GM20431 (cell line): Measurements from ENCODE around the gene SLC4A1.

Experiments
- in situ Hi-C: fragments of 300-500 bp; cut with MseI, MboI; formaldehyde crosslinking; loops from one replicate; pipeline ENCODE4 v1.15.0; 2020; ENCODE audit warnings: low sequenced_read_pairs; ENCODE audit not compliant: unreplicated experiment

SLC4A1 gene

DNA sequence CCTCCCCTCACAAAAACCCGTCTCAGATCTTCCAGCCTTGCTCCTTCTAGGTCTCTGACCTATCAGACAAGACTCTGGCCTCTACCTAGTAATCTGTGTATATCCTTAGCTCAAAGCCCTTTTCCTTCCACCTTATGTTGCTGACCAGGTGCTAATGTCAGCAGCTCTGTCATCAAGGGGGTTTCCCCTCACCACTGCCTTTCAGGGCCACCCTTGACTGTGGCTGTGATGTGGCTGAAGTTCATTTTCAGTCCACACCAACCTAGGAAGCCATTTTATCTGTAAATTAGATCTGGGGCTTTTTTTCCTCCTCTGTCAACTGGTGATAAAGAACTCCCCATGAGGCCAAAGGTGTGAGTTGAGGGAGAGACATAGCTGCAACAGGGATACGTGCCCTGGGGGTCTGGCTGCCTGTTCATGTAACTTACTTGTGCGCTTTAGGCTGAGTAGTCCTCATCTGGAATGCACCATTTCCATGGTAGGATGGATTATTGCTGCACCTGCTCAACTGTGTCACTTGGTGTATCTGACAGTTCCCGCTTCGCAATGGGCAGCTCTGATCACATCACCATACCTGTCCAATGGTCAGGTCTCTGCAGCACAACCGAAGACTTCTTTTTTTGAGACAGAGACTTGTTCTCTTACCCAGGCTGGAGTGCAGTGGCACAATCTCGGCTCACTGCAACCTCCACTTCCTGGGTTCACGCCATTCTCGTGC lies 25.7 kb upstream of the SLC4A1 start:
- in situ Hi-C loops: no loop called here

DNA sequence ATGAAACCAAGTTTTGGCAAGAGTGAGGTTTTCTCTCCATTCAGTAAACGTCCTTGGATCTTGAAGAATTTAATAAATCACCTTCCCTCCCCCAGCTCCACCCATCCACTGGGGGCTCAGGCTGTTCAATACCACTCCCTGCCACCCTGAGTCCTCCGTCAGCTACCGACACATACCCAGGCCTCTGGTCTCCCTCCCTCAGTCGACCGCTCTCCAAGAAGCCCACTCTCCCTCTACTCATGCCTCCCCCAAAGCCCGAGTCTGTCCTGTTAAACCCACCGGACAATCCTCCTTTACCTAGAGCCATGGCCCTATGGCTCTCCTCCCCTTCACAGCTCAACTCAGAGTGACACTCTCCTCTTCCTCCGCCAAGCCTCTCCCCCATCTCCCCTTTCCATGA lies 19.7 kb upstream of the SLC4A1 start:
- in situ Hi-C loops: no loop called here

DNA sequence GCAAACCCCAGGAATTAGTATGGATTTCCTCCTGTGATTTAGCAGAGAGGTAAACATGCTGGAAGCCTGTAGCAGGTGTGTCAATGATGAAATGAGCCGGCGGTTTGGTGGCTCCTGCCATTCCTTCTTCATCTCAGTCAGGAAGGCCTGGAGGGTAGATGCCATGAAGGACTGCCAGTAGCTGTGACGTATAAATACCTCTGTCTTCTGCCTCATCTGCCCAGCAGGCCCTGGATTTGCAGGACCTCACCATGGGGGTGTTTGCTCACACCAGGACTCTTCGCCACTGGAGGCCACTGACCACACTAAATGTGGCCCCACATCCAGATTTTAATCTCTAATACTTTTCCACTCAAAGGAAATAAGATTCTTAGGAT lies 16.1 kb upstream of the SLC4A1 start:
- in situ Hi-C loops: no loop called here

DNA sequence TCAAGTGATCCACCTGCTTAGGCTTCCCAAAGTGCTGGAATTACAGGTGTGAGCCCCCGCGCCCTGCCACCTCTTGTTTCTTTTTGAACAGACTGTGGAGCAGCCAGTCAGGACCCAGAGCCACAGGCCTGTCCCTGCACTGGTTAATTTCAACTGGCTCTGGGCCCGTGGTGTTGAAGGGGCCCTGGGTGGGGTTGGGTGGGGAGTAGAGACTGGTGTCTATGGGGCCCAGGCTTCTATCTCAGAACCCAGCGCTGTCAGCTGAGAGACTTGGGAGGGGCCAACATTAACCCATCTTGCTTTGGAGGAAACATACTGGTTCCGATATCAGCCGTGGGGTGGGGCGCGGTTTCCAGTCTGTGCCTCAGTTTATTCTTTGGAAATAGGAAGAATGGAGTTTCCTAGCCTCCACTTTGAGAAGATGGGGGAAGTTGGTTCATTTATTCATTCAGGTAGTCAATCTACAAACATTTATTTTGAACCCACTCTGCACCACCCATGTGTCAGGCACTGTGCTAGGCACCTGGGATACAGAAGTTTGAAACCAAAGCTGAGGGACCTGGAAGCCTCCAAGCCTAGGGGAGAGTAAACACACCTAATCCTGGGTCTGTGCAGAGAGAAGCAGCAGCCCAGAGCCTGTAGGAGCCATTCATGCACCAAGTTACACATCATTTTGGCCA lies 15.5 kb upstream of the SLC4A1 start:
- in situ Hi-C loops: no loop called here

DNA sequence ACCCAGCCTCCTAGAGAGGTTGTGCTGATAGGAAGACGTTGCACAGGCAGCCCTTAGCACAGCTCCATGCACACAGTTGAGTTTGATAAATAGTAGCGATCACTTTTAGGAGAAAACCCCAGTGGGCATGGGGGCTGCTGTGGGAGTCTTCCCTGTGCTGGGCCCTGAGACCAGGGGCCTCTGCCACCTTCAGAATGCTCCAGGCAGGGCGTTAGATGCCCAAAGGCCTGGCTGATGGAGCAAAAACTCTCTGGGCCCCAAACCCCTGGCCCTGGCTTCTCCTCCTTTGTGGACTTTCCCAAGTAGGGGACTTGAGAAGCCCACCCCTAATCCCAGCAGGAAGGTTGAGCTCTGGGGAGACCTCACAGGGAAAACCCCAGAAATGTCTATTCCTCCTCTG lies 14.3 kb upstream of the SLC4A1 start:
- in situ Hi-C loops: no loop called here

DNA sequence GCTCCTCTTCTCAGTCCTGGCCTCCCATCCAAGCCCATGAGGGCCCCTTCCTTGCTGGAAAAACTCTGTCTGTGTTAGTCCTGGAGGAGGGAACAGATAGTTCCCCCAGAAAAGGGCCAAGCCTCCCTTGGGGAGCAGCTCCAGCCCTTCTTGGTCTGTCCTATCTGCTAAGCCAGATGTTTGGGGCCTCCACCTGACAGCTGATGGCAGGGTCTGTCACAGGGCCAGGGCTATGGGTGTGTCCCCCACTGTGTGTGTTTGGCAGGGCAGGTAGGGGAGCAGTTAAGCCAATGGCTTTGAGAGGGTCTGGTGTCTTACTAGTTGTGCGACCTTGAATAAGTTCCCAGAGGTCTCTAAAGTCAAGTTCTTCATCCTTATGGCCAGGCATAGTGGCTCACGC lies 13.6 kb upstream of the SLC4A1 start:
- in situ Hi-C loops: no loop called here

DNA sequence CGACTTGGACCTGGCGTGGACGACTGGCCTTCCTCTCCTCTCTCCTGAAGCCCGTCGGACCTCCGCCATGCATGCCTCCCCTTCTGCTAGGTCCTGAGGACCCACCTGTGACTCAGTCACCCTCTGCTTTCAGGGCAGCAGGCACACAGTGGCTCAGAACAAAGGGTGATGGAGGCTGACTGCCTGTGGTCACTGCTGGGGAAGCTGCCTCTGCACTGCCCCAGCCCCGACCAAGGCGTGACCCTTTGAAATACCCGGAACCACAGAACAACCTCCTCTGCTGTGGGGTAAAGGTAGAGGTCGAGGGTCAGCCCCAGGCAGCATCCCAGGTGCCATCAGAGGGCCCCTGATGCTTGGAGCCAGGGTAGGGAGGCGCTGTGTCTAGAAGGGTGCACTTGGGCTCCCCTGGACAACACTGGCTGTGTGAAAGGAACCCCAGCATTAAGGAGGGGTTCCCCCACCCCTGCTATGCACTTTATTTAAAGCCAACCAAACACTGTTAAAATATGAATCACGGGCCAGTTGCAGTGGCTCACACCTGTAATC lies 12.5 kb upstream of the SLC4A1 start:
- in situ Hi-C loops: no loop called here

DNA sequence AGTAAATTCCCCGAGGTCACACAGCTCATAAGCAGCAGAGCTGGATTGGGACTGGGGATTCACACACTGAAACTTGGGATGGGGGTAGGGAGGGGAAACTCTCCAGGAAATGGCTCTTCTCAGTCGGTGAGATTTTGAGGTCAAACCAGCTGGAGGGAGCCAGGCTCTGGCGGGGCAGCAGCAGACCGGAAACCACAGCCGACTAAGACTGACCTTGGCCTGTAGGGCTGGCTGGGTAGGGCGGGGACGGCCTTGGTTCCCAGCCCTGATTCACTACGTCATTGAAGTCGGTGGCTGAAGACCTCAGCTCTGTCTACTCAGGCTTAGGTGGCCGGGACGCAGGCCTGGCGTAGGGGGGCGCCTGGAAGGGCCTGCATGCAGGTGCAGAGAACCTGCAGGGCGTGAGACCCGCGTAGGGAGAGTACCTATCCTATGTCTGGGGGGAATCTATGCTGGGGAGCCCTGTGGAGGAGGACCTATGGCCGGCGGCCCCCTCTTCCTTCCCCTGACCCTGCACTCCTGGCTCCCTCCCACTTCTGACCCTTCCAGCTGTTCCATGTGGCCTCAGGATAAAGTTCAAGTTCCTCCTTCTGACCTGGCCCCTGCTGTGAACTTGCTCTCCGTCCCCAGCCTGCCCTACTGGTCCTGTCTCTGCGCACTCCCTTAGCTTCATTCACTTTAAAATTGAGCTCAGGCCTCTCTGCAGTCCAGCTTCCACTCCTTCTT lies 11.9 kb upstream of the SLC4A1 start:
- in situ Hi-C loops: no loop called here

DNA sequence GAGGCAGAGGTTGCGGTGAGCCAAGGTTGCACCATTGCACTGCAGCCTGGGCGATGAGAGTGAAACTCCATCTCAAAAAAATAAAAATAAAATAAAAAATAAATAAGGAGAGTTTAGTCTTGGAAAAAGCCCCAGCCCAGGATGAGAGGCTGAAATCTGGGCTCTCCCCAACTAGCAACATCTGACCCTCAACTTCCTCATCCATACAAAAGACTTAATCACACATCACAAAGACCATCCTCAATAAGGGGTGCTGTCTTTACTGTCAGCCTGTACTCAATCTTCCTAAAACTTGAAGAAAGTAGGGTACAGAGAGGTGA lies 11.4 kb upstream of the SLC4A1 start:
- in situ Hi-C loops: no loop called here

DNA sequence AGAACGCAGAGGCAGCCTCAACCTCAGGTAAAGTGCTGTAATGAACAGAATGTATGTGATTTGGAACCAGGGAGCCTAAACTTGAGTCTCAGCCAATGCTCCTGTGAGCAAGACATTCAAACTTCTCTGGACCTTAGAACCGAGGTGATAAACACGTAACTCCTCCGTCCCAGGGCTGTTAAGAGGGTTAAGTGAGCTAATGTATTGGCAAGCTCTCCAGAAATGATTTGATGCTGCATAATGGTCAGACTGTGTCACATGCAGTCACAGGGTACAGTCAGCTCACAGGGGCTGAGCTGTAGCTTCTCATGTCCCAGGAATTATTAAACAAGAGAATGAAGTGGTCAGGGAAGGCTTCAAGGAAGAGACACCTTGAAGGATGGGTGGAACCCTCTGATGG lies 10.0 kb upstream of the SLC4A1 start:
- in situ Hi-C loops: no loop called here

DNA sequence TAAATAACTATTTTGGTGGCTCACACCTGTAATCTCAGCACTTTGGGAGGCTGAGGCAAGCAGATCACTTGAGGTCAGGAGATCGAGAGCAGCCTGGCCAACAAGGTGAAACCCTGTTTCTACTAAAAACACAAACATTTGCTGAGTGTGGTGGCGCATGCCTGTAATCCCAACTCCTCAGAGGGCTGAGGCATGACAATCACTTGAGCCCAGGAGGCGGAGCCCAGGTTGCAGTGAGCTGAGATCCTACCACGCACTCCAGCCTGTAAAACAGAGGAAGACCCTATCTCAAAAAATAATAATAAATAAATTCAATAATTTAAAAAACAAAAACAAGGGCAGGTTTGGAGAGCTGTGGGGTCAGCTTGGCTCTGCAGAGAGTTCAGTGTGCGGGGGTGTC lies 5.7 kb upstream of the SLC4A1 start:
- in situ Hi-C loops: no loop called here

DNA sequence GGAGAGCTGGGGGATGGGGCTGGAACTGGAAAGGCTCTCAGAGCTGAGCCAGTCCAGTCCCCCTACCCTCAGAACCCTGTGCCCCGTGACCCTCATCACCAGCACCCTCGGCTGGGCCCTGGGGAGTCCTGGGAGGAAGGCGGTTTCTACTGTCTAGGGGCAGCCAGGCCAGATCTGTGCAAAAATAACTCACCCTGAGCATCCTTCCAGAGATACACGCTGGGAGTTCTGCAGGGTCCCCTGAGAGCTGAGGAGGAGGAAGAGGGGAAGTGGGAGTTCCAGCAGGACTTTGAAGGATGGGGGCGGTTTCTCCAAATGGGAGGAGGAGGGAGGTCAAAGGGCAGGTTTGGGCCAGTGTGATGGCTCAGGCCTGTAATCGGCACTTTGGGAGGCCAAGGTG lies 5.0 kb upstream of the SLC4A1 start:
- in situ Hi-C loops: no loop called here

DNA sequence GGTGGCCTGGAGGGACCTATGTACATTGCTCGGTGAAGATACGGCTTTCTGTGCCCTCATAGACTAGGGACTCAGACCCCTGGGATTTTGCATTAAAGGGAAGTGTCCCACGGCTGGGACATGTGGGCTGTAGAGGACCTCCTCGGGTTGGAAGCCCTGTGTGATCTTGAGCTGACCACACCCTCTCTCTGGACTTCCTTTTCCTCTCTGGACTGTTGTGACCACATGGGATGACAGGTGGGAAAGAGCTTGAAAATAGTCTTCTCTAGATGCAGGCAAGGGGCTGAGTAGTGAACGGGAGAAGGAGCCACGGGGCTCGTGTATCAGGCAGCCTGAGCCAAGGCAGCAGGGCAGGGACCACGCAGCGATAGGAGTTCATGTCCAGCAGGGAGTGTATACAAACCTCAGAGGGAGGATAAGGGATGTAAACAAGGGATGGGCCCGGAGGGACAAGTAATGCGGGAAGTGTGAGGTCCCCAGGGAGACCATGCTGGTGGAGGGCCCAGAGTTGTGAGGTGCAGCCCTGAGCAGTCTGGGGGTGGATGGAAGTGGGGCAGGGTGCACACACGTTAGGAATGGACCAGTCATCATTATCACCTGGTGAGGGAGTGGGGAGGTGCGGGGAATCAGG lies 4.5 kb upstream of the SLC4A1 start:
- in situ Hi-C loops: no loop called here

DNA sequence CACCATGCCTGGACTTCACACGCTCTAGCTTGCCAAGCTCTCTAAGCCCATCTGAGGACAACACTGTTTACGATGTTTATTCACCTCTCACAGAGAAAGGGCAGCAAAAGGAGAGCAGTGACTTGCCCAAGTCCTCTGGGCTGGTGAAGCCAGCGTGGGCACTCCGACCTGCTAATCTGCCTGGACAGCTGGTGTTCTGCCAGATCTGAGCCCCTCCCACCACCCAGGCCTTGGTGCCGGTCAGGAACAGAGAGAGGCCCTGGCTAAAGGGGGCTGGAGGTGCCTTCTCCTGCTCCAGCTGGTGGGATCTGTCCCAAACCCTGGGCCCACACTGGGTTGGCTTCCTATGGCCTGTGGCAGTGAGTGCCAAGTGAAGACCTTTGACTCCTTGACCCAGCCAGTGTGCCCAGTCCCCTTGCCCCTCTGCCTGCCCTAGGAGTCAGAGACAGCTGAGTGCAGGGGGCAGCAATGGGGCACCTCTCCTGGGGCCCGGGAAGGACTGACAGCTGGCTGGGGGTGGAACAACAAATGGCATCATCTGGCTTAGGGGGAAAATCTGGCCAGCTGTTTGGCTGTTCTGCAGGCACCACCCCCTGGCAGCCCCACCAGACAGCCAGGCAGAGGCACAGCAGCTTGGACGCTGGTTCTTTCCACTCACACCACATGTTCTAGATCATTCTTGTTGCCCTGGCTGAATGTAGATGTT lies 1.8 kb upstream of the SLC4A1 start:
- in situ Hi-C loops: no loop called here

DNA sequence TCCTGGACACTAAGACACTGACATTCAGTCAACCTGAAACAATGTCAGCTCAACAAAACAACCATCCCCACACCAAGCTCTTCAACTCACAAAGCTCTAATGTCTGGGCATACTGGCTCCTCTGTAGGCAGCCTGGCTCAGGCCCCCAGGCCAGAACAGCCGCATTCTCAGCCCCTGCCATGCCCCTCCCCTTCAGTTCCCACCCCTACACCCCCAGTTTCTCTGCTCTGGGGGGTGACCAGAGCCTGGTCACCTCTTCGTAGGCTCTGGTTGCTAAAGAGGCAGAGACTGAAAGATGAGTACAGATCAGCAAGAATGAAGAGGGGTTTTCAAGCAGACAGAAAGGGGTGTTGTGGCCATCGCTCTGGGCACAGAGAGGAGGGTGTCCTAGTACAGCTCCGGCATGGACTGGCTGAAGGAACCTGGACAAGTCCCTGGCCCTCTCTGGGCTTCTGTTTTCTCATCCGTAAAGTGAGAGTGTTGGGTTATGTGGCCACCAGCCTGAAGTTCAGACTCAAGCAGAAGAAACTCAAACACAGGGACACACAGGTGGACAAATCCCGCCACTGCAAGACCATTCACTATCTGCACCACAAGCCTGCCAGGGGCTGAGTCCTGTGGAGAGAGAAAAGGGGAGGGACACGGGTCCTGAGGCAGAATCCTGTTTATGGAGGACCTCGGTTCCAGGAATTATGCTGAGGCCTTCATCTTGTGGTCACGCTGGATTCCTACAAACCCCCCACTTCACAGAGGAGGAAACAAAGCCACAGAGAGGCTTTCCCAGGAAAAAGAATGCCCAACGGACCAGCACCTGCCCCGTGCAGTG lies 987 bp upstream of the SLC4A1 start:
- in situ Hi-C loops: no loop called here

DNA sequence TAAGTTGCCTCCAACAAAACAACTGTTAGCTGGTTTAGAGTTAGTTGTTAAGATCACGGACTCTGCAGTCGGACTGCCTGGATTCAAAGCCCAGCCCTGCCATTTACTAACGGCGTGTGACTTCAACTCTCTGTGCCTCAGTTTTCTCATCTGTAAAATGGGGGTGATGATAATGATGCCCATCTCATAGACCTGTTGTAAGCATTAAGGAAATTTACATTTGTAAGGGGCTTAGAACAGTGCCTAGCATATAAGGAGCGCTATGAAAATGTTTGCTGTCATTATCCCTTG lies 825 bp downstream of the SLC4A1 start:
- in situ Hi-C loops: no loop called here

DNA sequence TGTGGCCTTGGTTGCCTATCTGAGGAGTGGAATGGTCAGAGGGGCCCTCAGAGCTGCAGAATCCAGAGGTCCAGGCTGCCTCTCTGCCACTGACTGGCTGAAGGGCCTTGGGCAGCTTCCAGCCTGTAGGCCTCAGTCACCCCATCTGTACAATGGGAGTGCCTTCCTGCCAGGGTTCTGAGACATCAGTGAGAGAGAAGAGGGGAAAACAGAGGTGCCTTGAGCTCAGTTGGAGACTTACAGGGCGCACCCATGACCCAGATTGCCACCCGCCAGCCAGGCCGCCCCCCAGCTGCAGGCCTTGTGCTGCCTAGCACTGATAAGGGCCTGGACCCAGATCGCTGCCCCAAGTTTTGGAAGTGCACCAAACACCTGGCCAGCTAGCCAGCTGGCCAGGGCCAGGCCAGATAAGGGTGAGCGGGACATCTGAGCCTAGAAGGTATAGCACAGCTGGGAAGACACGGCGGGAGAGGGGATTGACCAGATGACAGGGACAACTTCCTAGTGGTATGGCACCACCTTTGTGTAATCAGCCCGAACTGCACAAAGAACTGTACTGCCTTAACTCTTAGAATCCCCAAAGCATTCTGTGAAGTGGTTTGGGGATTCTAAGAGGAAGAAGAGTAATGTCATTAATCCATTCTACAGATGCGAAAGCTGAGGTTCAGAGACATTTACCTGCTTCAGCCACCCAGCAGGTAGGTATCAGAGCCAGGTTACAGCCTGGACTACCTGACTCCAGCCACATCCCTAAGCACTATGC lies 1.4 kb downstream of the SLC4A1 start:
- in situ Hi-C loops: no loop called here

DNA sequence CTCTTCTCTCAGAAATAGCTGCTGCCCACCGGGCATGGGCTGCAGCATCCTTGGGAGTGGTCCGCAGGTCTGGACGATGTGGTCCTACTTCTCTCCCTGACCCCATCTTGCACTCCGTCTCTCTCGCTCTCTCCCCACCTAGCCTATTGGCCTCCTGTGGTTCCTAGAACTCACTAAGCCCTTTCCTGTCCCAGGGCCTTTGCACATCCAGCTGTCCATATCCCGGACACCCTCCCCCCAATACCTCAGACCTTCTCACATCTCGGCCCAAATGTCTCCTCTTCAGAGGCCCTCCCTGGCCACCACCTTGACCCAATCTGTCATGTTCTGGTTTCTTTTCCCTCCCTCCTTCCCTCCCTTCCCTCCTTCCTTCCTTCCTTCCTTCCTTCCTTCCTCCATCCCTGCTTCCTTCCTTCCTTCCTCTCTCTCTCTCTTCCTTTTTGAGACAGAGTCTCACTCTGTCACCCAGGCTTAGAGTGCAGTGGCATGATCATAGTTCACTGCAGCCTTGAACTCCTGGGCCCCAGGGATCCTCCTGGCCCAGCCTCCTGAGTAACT lies 4.5 kb downstream of the SLC4A1 start:
- in situ Hi-C loops: no loop called here
